ENCODE measurements around the gene POU2F3. TPM values are rescaled to one million over a fixed set of nuclear protein-coding genes. Genes with fewer than 3 reads are reported as not detected.
"Not testable (repeated sequence)": the region's sequence is repeated elsewhere in the genome, so short reads cannot be mapped to it uniquely, and the experiment has no call there.

The POU2F3 gene
- polyA plus RNA-seq, 3 donors, result 0.38 to 0.64 (median 0.47) TPM

GRCh38 chr11:120248551-120249278 lies 8.8 kb downstream of the POU2F3 start:
- DNase-seq, result no peak

DNA sequence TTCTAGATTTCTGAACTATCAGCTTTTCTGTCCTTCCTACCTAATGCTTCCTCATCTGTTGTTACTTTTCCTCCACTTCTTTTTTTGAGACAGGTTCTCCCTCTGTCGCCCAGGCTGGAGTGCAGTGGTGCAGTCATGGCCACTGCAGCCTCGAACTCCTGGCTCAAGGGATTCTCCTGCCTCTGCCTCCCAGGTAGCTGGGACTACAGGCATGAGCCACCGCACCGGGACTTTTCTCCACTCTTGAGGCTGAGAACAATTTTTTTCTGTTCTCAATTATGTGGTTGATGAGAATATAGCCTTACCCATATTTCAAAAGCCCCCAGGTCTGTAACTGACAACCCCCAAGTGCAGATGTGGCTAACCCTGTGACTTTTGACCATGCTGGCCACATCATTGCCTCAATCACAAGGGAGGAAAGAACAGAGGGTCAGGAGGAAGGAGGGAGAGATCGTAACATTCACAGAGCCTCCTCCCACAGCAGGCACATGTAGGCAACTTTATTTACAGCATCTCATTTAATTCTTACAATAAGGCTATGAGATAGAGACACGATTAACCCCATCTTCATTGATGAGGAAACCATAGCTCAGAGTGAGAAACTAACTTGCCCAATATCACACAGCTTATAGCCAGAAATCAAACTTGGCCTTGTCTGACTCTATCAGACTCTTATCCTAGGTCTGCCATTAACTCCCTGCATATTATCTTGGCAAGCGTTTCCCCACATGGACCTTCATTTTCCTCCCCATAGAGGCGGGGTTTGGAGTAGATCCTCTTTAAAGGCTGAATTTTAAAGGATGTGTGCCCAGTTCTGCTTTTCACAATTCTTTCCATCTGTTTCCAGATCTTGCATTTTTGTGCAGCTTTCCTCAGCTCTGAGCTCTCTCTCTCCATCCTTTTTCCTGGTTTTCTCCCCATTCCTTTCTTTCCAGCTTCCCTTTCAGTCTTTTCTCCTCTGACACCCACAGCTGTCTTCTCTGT lies 9.6 kb downstream of the POU2F3 start:
- no peak for DNase-seq

- not testable (repeated sequence) for DNase-seq
Observed at GRCh38 chr11:120253377-120253776, 13.4 kb downstream of the POU2F3 start.

GRCh38 chr11:120254788-120255518 lies 15.0 kb downstream of the POU2F3 start:
- peak; percentile 36 for DNase-seq

DNA sequence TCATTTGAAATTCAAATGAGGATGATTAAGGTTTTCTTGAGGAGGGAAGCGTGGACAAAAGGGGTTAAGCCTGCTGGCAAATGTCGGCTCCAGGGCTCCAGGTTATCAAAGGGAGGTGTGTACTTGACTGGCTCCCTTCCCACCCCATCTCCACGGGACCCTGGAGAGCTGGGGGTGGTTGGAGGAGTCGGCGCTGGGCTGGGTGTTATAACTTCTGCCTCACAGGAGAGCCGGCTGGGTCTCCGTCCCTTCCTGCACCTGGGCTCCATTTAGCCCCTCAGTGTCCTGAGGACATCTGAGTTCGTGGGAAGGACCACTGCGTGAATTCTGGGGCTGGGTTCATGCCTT lies 15.6 kb downstream of the POU2F3 start:
- DNase-seq, result no peak

- DNase-seq, result no peak
Observed at GRCh38 chr11:120256178-120256577, 16.2 kb downstream of the POU2F3 start.

DNA sequence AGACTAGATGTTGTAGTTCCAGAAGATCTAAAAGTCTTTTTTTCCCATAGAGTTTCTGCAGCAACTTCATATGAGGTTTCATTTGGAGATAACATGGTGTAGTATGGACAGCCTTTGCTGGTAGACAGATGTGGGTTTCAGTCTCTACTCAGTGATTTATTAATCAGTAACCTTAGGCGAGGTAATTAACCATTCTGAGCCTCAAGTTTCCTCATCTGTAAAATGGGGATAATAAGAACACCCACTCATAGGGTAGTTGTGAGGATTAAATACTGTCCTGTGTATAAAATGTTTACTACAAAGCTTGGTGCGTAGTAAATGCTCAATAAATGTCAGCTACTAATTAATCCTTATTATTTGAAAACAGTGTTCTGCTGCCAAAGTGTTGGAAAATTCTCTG lies 16.8 kb downstream of the POU2F3 start:
- DNase-seq, result no peak

GRCh38 chr11:120257346-120257745 lies 17.4 kb downstream of the POU2F3 start:
- DNase-seq, result no peak

- DNase-seq, result no peak
Observed at GRCh38 chr11:120258661-120259060, 18.7 kb downstream of the POU2F3 start.

GRCh38 chr11:120259241-120259640 lies 19.3 kb downstream of the POU2F3 start:
- no peak for DNase-seq

DNA sequence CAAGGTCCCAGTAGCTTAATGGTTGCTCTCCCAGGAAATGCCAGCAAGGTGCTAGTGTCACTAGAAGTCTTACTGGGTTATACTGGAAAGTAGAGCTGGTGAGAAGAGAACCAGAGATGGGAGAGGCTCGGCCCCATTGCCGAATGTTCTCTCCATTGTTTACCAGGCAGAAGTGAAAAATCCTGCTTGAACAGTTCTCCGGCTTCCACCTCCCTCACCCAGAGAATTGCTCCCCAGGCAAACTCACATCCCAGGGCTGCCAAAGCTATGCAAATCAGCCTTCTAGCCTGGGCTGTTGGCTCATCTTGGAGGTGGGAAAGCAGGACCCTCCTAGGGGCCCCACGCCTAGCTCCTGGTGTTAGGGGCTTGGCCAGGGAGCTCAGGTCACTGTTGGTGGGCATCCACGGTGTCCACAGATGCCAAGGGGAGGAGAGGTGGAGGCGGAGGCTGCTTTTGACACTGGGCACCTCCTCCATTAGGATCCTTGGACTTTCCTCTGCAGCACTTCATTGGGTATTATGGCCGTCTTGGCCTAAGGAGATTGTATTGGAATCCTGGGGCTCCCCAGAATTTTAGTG lies 20.1 kb downstream of the POU2F3 start:
- no peak for DNase-seq

GRCh38 chr11:120260616-120261015 lies 20.7 kb downstream of the POU2F3 start:
- DNase-seq, result no peak

- DNase-seq, result no peak
Observed at GRCh38 chr11:120261321-120261720, 21.4 kb downstream of the POU2F3 start.

DNA sequence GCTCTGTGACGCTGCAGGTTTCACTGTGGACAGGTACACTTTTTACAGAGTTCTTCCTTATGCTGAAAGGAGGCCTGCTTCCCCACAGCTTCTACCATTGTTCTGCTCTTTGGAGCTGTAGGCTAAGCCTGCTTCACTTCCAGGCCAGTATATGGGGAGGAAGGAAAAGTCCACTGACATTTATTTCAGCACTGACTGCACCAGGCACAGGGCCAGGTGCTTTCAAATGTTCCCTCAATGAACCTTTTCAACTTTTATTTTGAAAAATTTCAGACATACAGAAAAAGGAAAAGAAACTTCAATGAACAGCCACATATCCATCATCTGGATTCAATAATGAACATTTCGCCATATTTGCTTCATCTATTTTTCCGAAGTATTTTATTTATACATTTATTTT lies 22.0 kb downstream of the POU2F3 start:
- DNase-seq, result no peak

GRCh38 chr11:120267319-120267718 lies 27.4 kb downstream of the POU2F3 start:
- DNase-seq, result no peak

GRCh38 chr11:120268686-120269085 lies 28.7 kb downstream of the POU2F3 start:
- DNase-seq, result no peak

DNA sequence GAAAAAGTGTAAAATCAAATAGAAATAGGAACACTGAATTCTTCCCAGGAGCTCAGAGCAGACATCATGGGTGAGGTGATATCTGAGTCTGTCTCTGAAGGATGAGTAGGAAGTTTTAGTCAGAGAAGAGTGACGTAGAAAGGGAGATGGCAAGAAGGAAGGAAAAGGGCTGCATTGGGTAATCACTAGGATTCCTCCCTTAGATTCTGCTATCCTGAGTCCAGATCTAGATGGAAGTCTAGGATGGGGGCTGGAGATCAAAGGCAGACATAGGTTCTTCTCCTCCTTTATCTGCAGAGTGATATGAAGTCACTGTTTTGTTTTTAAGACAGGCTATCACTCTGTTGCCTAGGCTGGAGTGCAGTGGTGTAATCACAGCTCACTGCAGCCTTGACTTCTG lies 30.4 kb downstream of the POU2F3 start:
- DNase-seq, result no peak

DNA sequence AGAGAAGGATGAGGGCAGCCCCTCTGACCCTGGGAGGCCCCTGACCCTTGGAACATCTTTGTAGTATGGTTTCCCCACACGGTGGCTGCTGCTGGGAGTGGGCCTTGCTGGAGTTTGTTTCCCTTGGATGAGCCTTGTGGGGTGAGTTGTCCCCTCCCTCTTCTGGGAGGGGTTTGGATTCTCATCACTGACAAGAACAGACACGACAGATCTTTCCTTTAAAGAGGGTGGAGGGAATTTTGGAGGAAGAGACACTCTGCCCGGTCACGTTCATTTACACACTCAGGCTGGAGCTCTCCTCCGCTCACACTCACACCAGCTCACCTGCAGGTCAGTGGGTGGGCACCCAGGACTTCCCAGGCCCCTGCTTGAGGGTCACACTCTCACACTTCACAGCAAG lies 31.7 kb downstream of the POU2F3 start:
- no peak for DNase-seq

DNA sequence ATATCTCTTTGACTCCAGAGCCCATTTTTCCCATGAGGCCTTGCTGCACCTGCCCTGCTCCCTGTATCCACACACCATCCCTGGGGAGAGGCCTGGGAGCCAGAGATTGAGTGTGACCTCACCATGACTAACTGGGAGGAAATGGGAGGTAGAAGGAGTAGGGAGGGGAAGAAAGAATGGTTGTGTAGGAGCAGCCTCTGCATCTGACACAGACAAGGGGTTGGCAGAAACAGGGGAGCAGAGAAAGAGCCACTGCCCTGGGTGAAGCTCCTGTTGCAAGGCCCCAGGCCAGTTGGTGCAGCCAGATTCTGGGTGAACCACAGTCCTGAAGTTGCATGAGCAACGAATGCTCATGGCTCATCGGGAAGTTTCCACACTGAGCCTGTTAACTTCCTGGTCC lies 32.4 kb downstream of the POU2F3 start:
- DNase-seq, result no peak

DNA sequence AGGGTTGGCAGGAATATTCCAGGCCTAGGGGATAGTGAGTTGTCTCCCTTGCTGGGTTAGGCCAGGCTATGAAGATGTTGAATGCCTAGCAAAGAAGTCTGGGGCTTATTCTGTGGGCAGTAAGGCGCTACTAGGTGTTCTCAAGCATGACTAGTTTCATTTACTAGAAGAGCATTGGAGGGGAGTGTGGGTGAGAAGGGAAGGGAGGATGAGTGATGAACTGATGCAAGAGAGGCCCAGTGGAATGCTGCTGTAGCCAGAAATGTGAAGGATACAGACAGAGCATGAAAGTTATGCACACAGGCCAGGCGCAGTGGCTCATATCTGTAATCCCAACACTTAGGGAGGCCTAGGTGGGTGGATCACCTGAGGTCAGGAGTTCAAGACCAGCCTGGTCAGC lies 33.5 kb downstream of the POU2F3 start:
- DNase-seq, result peak; percentile 10

- not testable (repeated sequence) for DNase-seq
Observed at GRCh38 chr11:120273956-120274355, 34.0 kb downstream of the POU2F3 start.

- DNase-seq, result no peak
Observed at GRCh38 chr11:120279502-120279901, 39.6 kb downstream of the POU2F3 start.

Measured in renal pelvis (tissue), 4 donors.